HepG2 (cell line): ENCODE measurements around the gene ZNF726. TPM values are rescaled to one million over a fixed set of nuclear protein-coding genes. Genes with fewer than 3 reads are reported as not detected.

Experiments
- ATAC-seq: fragments of 200-7000 bp; cut with Tn5 transposase; 3 replicates; pipeline ENCODE4 v1.9.1; 2020; ENCODE audit warnings: mild to moderate bottlenecking, moderate library complexity
- BruUV-seq: library from RNA; stranded (reverse); fragments of 400-500 nt; replicated peaks from 2 replicates; lab custom pipeline; 2021; lab: Mats Ljungman, UMichigan
- CTCF ChIA-PET: fragments of 300-600 bp; formaldehyde crosslinking; extraction: SDS; loops from one replicate; lab custom pipeline; 2021; ENCODE audit warnings: low total read pairs, inconsistent platforms, low intra/inter-chr PET ratio; lab: Yijun Ruan, JAX
- POLR2A ChIA-PET: fragments of 350-600 bp; sonication (Branson Sonifier 250); formaldehyde crosslinking; loops from one replicate; lab custom pipeline; 2020; ENCODE audit warnings: antibody characterized with exemption, inconsistent platforms; lab: Yijun Ruan, JAX
- DNase-seq: peaks from one replicate; pipeline ENCODE4 v3.0.0-alpha.2; 2015; ENCODE audit warnings: low spot score
- FAIRE-seq: peaks from 3 replicates; lab custom pipeline; 2011; peaks lifted over from hg19 to GRCh38; lab: Jason Lieb, UNC
- H2AFZ ChIP-seq: one replicate; pipeline ENCODE4 v1.6.1; 2011; ENCODE audit warnings: low read length, inconsistent platforms
- H3K27ac ChIP-seq: fragments of 300-600 bp; 3 replicates; pipeline ENCODE4 v1.8.0; 2011; ENCODE audit warnings: mixed run types, mild to moderate bottlenecking, mixed read lengths, low read length, inconsistent platforms; ENCODE audit not compliant: insufficient read depth; ENCODE audit errors: extremely low read length
- H3K27me3 ChIP-seq, 2 experiments: fragments of 200-600 bp in 1 of 2; 2 replicates in 1 of 2; 3 replicates in 1 of 2; pipeline versions ENCODE4 v1.6.0 to v1.8.0; 2011; ENCODE audit warnings: low read length in 2 of 2, mild to moderate bottlenecking in 2 of 2, moderate library complexity in 2 of 2, inconsistent platforms in 1 of 2; ENCODE audit not compliant: insufficient read depth in 2 of 2, control insufficient read depth in 1 of 2
- H3K36me3 ChIP-seq, 2 experiments: fragments of 200-600 bp in 1 of 2; replicated peaks in 1 of 2; 2 replicates in 1 of 2; 3 replicates in 1 of 2; pipeline versions ENCODE4 v1.5.1 to v1.8.0; 2011; ENCODE audit warnings: low read length in 2 of 2, inconsistent platforms in 1 of 2; ENCODE audit not compliant: insufficient read depth in 2 of 2, control insufficient read depth in 1 of 2
- H3K4me1 ChIP-seq: 2 replicates; pipeline ENCODE4 v1.5.1; 2012; ENCODE audit warnings: low read length, inconsistent platforms; ENCODE audit not compliant: insufficient read depth
- H3K4me2 ChIP-seq: 2 replicates; pipeline ENCODE4 v1.6.0; 2011; ENCODE audit warnings: low read depth, low read length, inconsistent platforms
- H3K4me3 ChIP-seq, 3 experiments: fragments of 200-600 bp in 1 of 3; sonication (generic), shearing (Covaris generic) in 1 of 3; replicated peaks in 1 of 3; 2 replicates each; pipeline ENCODE4 v1.5.1; 2011 to 2016; ENCODE audit warnings: low read length in 3 of 3, inconsistent platforms in 2 of 3, low read depth in 2 of 3, mild to moderate bottlenecking in 2 of 3, control low read depth in 1 of 3, mixed read lengths in 1 of 3; ENCODE audit not compliant: insufficient read depth in 1 of 3
- H3K79me2 ChIP-seq: one replicate; pipeline ENCODE4 v1.6.1; 2011; ENCODE audit warnings: low read length, inconsistent platforms; ENCODE audit not compliant: insufficient read depth
- H3K9ac ChIP-seq: 2 replicates; pipeline ENCODE4 v1.6.0; 2011; ENCODE audit warnings: mild to moderate bottlenecking, low read depth, low read length, inconsistent platforms; ENCODE audit not compliant: insufficient read depth
- H3K9me3 ChIP-seq: 2 replicates; pipeline ENCODE4 v1.5.1; 2012; ENCODE audit warnings: mild to moderate bottlenecking, low read length
- H4K20me1 ChIP-seq: 2 replicates; pipeline ENCODE4 v1.6.0; 2011; ENCODE audit warnings: inconsistent platforms, mild to moderate bottlenecking, low read length, moderate library complexity; ENCODE audit not compliant: insufficient read depth
- ARID5B ChIP-seq: IDR thresholded peaks from 2 replicates; pipeline ENCODE4 v1.4.0; 2020; ENCODE audit warnings: mild to moderate bottlenecking, missing genetic modification reagents
- BCL6 ChIP-seq: IDR thresholded peaks from 2 replicates; pipeline ENCODE4 v1.6.1; 2016; ENCODE audit warnings: missing genetic modification reagents, missing compliant biosample characterization
- FOSL2 ChIP-seq: sonication (generic); formaldehyde crosslinking; IDR thresholded peaks from 2 replicates; pipeline ENCODE4 v1.4.0; 2020; ENCODE audit warnings: missing genetic modification reagents
- FOXA3 ChIP-seq: IDR thresholded peaks from 2 replicates; pipeline ENCODE4 v1.6.1; 2016; ENCODE audit warnings: missing genetic modification reagents, missing compliant biosample characterization
- FOXP1 ChIP-seq, 2 experiments: fragments of 450-650 bp in 1 of 2; IDR thresholded peaks; 2 replicates each; pipeline ENCODE4 v1.6.1; 2017 to 2018; ENCODE audit warnings: antibody characterized with exemption in 1 of 2
- HMGXB3 ChIP-seq: sonication (generic); formaldehyde crosslinking; IDR thresholded peaks from 2 replicates; pipeline ENCODE4 v1.4.0; 2020; ENCODE audit warnings: missing genetic modification reagents, borderline replicate concordance
- HNF4A ChIP-seq: sonication (generic); formaldehyde crosslinking; IDR thresholded peaks from 2 replicates; pipeline ENCODE4 v1.4.0; 2020; ENCODE audit warnings: missing genetic modification reagents
- HNF4G ChIP-seq, 2 experiments: sonication (generic) in 1 of 2; formaldehyde crosslinking in 1 of 2; IDR thresholded peaks; 2 replicates each; pipeline versions ENCODE4 v1.4.0 to v1.6.1; 2011 to 2020; ENCODE audit warnings: borderline replicate concordance in 2 of 2, low read depth in 2 of 2, mild to moderate bottlenecking in 2 of 2, low read length in 1 of 2, missing genetic modification reagents in 1 of 2, moderate library complexity in 1 of 2
- KAT2B ChIP-seq: fragments of 150-350 bp; IDR thresholded peaks from 2 replicates; pipeline ENCODE4 v1.6.1; 2014; ENCODE audit warnings: low read depth, low read length, borderline replicate concordance
- MXD4 ChIP-seq: IDR thresholded peaks from 2 replicates; pipeline ENCODE4 v1.6.1; 2016; ENCODE audit warnings: mild to moderate bottlenecking, missing biosample characterization, missing genetic modification reagents
- NCOA2 ChIP-seq: sonication (generic); formaldehyde crosslinking; IDR thresholded peaks from 2 replicates; pipeline ENCODE4 v1.8.0; 2022; ENCODE audit warnings: inconsistent platforms
- RARA ChIP-seq: IDR thresholded peaks from 2 replicates; pipeline ENCODE4 v1.6.1; 2016; ENCODE audit warnings: missing genetic modification reagents, missing compliant biosample characterization
- RXRA ChIP-seq: sonication (generic); formaldehyde crosslinking; IDR thresholded peaks from 2 replicates; pipeline ENCODE4 v1.5.1; 2020; ENCODE audit warnings: missing genetic modification reagents
- SETDB1 ChIP-seq: sonication (generic); formaldehyde crosslinking; IDR thresholded peaks from 2 replicates; pipeline ENCODE4 v1.5.1; 2020; ENCODE audit warnings: missing genetic modification reagents, mild to moderate bottlenecking, borderline replicate concordance
- SOX13 ChIP-seq, 3 experiments: fragments of 450-650 bp in 1 of 3; sonication (generic) in 1 of 3; formaldehyde crosslinking in 1 of 3; IDR thresholded peaks in 2 of 3; conservative IDR thresholded peaks in 1 of 3; 2 replicates each; pipeline versions ENCODE4 v1.5.0 to v1.6.1; 2016 to 2020; ENCODE audit warnings: antibody characterized with exemption in 1 of 3, mild to moderate bottlenecking in 1 of 3, missing compliant biosample characterization in 1 of 3, missing genetic modification reagents in 1 of 3, moderate library complexity in 1 of 3
- ZNF12 ChIP-seq: sonication (generic); formaldehyde crosslinking; IDR thresholded peaks from 2 replicates; pipeline ENCODE4 v1.5.0; 2020; ENCODE audit warnings: missing genetic modification reagents
- ZNF792 ChIP-seq: IDR thresholded peaks from 2 replicates; pipeline ENCODE4 v1.6.1; 2016
- WGBS: methylation state at CpG from one replicate; pipeline ENCODE4 v1.1.6; 2017; ENCODE audit warnings: low lambda C conversion rate; 5-methylcytosine and 5-hydroxymethylcytosine counted together
- in situ Hi-C: cut with HindIII; loops from 2 replicates; pipeline ENCODE4 v1.10.0; 2017; ENCODE audit warnings: low pct_unique_long_range_greater_than_20kb; ENCODE audit not compliant: extremely low pct_ligation_motif_present
- intact Hi-C: fragments of 100-400 bp; cut with micrococcal nuclease; formaldehyde crosslinking; loops from one replicate; pipeline ENCODE4 v1.10.0; 2022; ENCODE audit not compliant: unreplicated experiment
- polyA plus RNA-seq, 8 experiments: library from polyadenylated mRNA; depleted of rRNA in 3 of 8; stranded (reverse) in 7 of 8; unstranded in 1 of 8; fragments of >200 nt; fragmentation: Illumina TruSeq in 4 of 8; extraction: Trizol in 4 of 8; gene quantifications; 2 replicates each; pipeline versions ENCODE4 v1.2.1 to v1.2.3, GENCODE V29; 2011 to 2016; ENCODE audit warnings: low read depth in 4 of 8, missing spikeins in 1 of 8, mixed read lengths in 1 of 8; ENCODE audit not compliant: insufficient read depth in 1 of 8
- total RNA-seq, 5 experiments: library from RNA; depleted of rRNA; stranded (reverse); fragments of >200 nt; fragmentation: Illumina TruSeq; extraction: Trizol; gene quantifications; 2 replicates each; pipeline ENCODE4 v1.2.3, GENCODE V29; 2016; ENCODE audit warnings: low read depth in 1 of 5

Gene ZNF726
- total and polyA plus RNA-seq, 2 of the 13 experiments (the other 11 are each of a cell fraction or from before 2014, with no cell fraction given), result not detected

- no peaks in the 10 kb centered on the region for H4K20me1 ChIP-seq
- no peak overlapping the region for H3K9ac ChIP-seq
- H3K36me3 ChIP-seq, result no peaks in the 10 kb centered on the region
- POLR2A ChIA-PET, result interaction anchor here (1.2 kb wide), 1 partner anchor 146 kb away, joined by 4 read pairs; no protein-coding TSS in a partner anchor
- DNase-seq, result peak; percentile 69
- H3K4me3 ChIP-seq, result no peak overlapping the region
- H3K27ac ChIP-seq, result no peak overlapping the region
- WGBS, result 0% methylated on average over 2 of the region's 5 CpGs
- no TSS peak for BruUV-seq
- H3K79me2 ChIP-seq, result no peaks in the 10 kb centered on the region
- H3K27me3 ChIP-seq, result no peaks in the 10 kb centered on the region
- CTCF ChIA-PET, result no interaction called here
- in situ Hi-C loops (no loop called here), intact Hi-C loops (no loop called here)
- peaks cover under 1% of the 10 kb centered on the region; the same call in 1 of the 2 replicates for H3K4me1 ChIP-seq
- H3K9me3 ChIP-seq, result peaks cover 76% of the 10 kb centered on the region
- no peak overlapping the region for H2AFZ ChIP-seq
- H3K4me2 ChIP-seq, result no peak overlapping the region
- FAIRE-seq, result no peak
- peak; percentile 63 for ATAC-seq
- TF ChIP-seq HMGXB3 (CRISPR knock-in tag) (0 out of 2 replicates have a peak, but pooled peaks have one; percentile 29), ZNF792 (CRISPR knock-in tag) (0 out of 2 replicates have a peak, but pooled peaks have one; percentile 36), ZNF12 (CRISPR knock-in tag) (peak; percentile 55; the same call in 1 of the 2 replicates), ARID5B (CRISPR knock-in tag) (peak; percentile 62), FOXP1 (IDR thresholded peaks at IDR 0.05) (no peak), FOXP1 (CRISPR knock-in tag; IDR thresholded peaks at IDR 0.05) (peak; percentile 48; the same call in 1 of the 2 replicates), FOXA3 (peak; percentile 19; the same call in 1 of the 2 replicates), RARA (CRISPR knock-in tag) (peak; percentile 69), BCL6 (CRISPR knock-in tag) (peak; percentile 89), RXRA (CRISPR knock-in tag) (no peak), SETDB1 (CRISPR knock-in tag) (peak; percentile 93), MXD4 (no peak), HNF4A (CRISPR knock-in tag) (peak; percentile 72), FOSL2 (CRISPR knock-in tag) (peak; percentile 36; the same call in 1 of the 2 replicates), KAT2B (no peak), SOX13 (IDR thresholded peaks at IDR 0.05) (peak; percentile 34; the same call in 1 of the 2 replicates), SOX13 (CRISPR knock-in tag; conservative IDR thresholded peaks at IDR 0.05 in 1 of 2, IDR thresholded peaks at IDR 0.05 in 1 of 2) (peak in 1 of 2 experiments; percentile 92; a peak in 2 of 4 replicates), HNF4G (IDR thresholded peaks at IDR 0.05; ENCODE audit: borderline replicate concordance, low read depth, low read length) (no peak), HNF4G (CRISPR knock-in tag; IDR thresholded peaks at IDR 0.05; ENCODE audit: borderline replicate concordance, low read depth) (no peak), NCOA2 (CRISPR knock-in tag) (peak; percentile 41; the same call in 1 of the 2 replicates)
Observed at GRCh38 chr19:23887642-23888041, 27.0 kb upstream of the ZNF726 start.
